NCI-H2227 (cell line): ENCODE measurements around the gene KCNA4.
A peak's percentile ranks its signal among the peaks of the same experiment; 100 is the strongest.
"Not testable (repeated sequence)": the region's sequence is repeated elsewhere in the genome, so short reads cannot be mapped to it uniquely, and the experiment has no call there.

ENCODE experiments used
- DNase-seq: peaks from one replicate; lab custom pipeline; 2025; ENCODE audit not compliant: unreplicated experiment; lab: John Stamatoyannopoulos, UW

The KCNA4 gene

DNA sequence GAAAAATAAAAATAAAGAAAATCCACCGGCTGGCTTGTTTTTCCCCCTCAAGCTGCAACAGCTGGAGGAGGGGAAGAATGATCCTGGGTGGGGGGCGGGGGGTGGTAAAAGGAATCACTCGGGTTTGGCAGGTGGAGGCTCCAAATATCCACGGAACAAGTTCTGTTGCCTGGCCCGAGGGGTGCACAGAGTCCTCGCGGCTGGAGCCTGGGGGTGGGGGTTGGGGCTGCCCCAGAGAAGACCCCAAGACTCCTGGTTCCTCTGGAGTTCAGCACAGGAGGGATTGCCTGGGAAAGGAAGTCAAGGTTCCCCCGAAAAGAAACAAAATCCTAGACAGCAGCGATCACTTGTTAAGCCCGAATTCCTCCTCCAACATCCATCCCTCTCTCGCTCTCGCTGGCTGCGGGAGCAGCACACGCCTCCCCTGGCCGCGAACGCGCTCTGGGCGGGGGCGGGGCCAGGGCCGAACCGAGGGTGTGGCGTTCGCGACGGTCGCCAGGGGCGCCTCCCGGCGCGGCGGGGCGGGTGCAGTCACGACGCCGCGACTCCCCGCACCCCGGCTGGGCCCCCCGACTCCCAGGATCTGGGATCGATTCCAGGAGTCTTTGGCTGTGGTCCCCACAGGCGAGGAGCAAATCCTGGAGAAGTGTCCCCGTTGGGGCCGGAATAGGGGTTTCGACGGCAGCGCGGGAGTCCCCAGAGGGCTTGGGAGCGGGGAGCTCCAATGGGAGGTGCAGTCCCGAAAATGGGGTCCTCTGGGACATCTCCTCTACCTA, at the start of gene KCNA4:
KCNA4 (minus strand) TSS at position 443 of the 776 bp plus-strand sequence. CDS start 4,352 bp downstream, outside the sequence.
- peak; percentile 39 for DNase-seq

DNA sequence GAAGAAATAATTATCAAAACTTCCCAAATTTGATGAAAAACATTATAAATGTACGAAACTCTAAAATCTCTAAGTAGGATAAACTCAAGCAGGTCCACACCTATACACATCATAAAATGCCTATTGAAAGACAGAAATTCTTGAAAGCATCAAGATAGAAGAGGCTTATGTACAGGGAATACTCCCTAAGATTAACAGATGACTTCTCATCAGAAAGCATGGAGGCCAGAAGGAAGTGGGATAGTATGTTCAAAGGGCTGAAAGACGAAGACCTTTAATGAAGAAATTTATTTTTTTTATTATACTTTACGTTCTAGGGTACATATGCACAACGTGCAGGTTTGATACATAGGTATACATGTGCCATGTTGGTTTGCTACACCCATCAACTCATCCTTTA, 45.3 kb upstream of the KCNA4 start:
- DNase-seq = no peak

DNA sequence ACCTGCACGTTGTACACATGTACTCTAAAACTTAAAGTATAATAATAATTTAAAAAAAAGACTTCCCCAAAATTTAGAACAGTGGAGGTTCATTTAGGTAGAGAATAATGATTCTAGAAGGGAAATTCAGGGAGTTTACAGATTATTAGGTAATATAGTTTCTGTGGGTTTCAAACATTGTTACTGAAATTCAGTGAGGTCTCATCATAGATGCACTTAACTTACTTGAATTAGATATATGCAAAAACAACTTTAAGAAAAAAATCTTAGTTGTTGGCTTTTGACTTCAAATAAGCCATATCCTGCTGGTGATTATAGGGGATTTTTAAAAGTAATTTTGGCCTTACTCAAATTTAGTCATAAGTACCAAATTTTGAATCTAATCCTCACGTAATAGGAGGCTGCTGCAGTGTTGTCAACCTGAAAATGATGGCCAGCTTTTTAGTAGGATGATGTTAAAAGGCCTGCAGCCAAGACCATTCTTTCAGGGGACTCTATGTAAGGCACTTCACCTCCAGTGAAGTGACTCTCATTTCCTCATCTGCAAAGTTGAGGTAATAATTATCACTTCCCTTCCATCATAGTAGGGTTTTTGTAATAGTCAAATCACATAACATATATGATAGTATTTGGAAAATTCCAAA, 42.5 kb upstream of the KCNA4 start:
- DNase-seq = no peak

DNA sequence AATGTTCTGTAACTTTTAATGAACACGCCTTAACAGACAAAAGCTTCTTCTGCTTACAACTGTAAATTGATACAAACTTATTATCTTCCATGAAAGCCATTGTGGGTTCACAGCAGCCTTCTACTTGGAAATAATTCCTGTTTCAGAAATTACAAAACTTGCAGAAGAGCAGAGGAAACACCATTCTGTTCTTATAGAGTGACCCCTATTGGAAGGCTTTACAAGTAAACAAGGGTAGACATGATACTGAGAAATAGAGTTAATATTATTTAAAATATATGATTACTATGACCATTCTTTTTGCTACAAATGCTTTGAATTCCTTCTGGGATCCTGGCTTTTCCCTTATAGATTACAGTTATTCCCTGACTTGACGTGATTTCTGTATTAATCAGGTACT, 32.4 kb upstream of the KCNA4 start:
- no peak for DNase-seq

DNA sequence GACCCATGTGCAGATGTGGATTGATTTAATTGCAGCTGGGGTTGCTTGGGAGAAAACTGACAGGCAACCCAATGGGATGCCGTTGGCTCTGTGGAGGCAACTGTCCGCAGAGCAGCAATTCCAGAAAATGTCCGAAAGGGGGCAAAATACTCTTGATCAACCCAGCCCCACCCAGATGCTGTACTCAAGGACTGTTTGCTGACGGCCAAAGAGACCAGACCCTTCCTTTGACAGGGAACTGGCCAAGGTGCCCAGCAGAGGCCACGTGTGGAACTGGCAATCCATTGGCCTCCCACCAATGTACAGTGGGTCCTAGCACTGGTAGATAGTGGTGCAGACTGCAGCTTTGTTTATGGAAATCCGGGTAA, 29.7 kb upstream of the KCNA4 start:
- DNase-seq = no peak

DNA sequence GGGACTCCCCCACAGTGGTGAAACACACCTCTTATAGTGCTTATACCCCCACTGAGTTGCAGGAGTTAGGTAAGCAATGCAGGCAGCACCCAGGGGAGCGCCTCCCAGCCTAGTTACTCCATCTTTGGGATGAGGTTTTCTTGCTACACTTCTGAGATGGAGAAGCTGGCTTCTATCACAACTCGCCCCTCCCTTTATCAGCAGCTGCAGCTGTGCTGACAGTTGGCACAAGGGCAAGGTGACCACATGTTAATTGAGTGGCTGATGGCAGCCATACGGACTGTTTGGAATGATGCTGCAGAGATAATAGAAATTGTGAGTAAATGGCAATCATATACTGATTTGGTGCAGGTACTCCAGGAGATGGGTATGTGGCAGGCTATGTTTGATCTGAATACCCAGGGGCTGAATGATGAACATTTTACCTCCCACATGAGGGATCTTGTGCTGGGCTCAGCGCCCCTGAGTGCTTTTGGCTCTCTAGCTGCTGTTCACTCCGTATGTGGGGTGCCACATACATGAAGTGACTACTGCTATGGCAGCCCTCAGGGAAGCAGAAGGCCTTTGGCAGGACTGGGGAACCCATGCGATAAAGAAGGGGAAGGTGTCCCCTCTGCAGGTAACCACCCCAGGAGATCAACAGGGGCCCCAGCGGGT, 29.2 kb upstream of the KCNA4 start:
- DNase-seq = no peak

DNA sequence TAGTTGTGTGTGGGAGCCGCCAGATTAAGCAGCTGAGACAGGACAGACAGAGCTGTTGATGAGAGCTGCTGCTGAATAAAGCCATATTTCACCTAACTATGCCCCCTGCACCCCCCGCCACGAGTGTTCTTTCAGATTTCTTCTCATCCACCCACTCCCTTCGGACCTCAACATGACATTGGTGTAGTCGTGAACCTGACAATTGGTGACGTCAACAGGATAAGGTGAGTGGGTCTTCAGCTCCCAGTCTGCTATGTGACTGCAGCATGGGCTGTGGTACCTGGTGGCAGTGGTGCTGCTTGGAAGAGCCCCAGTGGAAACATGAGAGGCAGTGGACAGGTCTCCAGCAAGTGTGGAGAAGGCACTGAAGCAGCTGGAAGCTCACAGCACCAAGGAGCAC, 28.3 kb upstream of the KCNA4 start:
- DNase-seq = no peak

DNA sequence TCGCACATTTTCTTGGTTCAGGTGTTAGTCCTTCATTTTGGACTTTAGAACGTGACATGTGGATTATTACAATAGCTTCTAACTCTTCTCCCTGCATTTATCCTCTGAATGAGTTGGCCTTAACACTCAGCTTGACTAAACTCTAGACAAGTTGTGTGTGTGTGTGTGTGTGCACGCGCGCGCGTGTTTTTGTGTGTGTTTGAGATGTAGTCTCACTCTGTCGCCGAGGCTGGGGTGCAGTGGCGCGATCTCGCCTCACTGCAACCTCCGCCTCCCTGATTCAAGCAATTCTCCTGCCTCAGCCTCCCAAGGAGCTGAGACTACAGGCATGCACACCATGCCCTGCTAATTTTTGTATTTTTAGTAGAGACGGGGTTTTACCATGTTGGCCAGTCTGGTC, 24.3 kb upstream of the KCNA4 start:
- no peak for DNase-seq

DNA sequence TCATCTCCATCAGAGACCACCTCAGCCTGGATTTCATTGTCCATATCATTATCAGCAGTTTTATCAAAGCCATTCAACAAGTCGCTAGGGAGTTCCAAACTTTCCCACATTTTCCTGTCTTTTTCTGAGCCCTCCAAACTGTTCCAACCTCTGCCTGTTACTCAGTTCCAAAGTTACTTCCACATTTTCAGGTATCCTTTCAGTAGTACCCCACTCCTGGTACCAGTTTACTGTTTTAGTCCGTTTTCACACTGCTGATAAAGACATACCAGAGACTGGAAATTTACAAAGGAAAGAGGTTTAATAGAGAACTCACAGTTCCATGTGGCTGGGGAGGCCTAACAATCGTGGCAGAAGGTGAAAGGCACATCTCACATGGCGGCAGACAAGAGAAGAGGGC, 17.9 kb upstream of the KCNA4 start:
- DNase-seq = not testable (repeated sequence)

DNA sequence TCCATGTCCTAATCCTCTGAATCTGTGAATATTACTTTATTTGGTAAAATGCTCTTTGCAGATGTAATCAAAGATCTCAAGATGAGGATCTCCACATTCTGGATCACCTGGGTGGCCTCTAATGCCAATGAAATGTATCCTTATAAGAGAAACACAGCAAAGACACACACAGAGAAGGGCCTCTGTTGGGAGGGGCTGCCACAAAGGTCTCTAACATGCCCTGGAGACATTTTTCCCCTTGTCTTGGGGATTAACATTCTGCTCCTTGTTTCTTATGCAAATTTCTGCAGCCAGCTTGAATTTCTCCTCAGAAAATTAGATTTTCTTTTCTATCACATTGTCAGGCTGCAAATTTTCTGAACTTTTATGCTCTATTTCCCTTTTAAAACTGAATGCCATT, 17.3 kb upstream of the KCNA4 start:
- DNase-seq = not testable (repeated sequence)

DNA sequence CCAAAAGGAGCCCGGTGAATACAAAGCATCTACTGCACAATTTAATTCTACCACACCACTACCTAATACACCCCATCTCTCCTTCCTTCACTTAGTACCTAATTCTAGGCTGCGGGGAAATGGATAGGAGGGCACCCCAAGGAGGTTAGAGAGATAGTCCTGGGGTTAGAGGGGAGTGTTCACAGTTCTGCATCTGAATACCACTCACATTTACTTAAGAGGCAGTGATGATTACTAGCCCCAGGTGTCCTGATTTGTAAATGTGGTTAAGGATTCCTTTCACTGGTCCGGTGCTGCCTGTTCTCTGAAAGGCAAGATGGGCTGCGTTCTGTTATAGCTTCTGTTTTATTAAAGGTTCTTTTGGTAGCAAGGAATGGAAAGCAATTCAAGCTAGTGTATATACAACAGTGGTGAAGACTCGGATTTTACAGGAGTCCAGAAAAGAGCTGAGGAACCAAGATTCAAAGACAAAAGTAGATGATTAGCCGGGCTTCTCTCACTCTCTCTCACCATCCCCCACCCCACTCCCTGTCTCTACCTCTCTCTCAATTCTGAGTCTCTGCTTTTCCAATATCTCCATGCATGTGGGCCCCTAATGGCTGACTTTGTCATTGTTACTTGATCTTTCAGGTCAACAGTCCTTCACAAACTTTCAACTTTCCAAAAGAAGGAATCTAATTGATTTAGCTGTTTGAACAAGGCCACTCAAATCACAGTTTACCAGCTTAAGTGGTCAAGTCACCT, 8.7 kb upstream of the KCNA4 start:
- DNase-seq = no peak

DNA sequence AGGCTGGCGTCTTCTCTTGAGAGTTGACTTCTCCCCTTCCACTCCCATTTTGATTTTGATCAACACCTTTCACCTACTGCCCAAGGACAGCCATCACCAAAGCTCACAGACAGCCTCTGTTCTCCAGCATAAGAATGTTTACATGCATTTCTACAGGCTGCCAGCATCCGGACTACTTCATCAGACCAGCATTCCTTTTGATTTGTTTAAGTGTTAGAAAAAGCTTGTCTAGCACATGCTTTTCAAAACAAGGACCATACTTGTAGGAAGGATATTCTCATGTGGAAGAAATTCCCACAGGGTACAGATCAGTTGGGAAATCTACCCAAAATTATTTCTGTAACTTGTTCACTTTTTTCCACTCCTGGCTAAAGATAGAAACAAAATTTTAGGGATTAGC, 6.2 kb upstream of the KCNA4 start:
- DNase-seq = no peak

DNA sequence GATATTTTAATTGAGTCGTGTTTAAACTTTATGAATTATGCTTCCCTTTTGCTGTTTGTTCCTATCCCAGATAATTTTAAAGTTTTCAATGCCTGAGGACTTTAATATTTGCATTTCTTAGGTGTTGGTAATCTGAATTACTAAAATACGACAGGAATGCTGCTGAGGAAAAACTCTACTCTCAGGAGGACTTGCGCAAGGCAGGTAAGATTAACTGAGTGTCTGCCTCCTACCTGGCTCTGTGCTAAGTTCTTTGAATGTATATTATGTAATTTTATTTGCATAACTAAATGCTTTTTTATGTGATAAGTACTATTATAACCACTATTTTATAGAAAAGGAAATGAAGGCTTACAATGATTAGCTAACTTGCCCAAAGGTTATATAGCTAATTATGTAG, 2.7 kb upstream of the KCNA4 start:
- no peak for DNase-seq

DNA sequence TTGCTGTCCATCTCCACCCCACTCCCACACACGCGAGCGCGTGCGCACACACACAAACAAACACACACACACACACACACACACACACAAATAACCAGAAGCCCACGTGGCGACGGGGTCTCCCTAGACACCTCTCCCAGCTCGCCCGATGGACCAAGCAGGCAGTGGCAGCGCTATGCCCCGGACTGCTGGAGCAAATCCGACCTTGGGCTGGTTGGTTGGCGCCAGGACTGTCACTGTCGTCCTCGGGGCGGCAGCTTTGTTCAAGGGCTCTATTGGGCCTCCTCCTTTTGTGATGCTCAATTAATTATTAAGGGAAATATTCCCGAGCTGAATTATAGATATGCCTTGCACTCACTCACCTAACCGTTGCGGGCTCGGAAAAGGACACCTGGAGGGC, 1.7 kb upstream of the KCNA4 start:
- DNase-seq = no peak

DNA sequence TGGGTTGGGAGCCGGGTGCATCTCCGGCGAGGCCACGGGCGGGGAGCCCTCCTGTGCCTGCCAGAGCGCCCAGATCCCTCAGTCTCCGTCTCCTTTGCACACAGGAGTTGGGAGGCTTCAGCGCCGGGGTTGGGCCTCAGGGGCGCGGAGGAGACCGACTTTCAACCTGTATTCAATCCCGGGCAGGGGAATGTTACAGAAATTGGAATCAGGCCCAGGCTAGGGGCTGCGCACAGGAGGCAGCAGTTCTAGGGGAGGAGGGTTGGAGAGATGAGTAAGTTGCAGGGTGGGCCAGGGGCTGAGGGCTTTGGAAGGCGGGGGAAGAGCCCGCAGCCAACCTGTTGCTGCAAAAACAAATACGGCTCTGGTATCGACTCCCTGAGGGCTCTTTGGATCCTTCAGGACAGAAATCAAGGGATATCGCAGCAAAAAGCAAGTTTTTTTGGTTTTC, 640 bp upstream of the KCNA4 start:
- DNase-seq = no peak

DNA sequence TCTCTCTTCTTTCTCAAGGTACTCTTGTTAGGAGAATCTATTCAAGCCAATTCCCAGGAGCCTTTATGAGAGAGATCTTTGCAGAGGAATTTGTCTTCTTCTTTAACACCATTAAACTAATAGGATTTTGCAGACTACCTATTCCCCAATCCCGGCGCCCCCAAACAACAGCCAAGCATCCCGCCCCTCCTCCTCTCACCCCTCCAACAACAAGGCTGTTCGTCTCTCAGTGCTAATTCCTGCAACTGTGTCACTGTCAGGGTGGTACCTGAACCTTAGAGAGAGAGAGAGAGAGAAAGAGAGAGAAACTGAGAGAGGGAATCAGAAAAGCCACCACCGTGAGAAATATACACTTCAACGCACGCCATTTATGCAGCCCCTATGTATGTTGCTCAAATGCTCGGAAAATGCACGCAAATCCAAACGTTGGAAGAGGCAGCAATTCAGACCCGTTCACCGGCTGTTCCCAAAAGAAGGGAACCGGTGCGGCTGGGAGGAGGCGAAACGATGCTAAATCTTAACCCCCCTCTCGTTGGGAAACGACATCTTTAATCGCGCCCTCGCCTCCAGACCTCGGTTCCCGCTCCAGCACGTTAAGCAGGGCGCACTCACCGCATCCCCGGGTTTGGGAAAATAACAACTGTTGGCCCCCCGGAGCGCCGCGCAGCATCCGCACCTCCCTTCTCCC, 961 bp downstream of the KCNA4 start:
- DNase-seq = no peak

DNA sequence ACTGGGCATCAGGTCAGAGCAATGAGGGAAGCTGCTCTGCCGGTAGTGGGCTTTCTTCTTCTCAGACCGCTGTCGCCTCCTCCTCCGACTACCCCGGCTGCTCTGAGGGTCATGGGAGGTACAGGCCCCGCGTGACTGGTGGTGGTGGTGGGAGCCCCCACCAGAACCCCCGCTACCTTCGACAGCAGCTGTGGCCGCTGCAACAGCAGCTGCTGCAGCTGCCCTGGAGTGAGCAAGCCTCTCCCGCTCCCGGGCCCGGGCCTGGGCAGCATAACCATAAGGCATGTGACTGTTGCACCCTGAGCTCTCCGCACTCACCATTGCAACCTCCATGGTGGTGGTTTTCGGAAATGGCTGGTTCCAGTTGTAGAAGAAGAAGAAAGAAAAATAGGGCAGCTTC, 4.5 kb downstream of the KCNA4 start:
- DNase-seq = no peak

DNA sequence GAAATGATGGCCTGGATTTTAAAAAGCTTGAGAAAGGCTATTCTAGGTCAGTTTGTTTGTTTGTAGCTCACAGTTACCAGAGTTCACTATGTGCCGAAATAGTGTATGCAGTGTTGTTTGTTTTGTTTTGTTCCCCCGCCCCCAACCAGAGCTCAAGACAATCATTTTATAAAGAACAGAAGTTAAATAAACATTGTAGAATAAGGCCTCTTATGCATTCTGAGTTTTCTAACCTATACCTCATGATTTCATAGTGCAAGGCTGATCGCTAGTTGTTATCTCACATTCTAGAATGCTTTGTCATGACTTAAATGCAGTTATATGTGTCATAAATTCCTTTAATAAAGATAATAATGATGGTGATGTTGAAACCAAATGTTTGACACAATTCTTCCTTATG, 7.8 kb downstream of the KCNA4 start:
- DNase-seq = no peak

DNA sequence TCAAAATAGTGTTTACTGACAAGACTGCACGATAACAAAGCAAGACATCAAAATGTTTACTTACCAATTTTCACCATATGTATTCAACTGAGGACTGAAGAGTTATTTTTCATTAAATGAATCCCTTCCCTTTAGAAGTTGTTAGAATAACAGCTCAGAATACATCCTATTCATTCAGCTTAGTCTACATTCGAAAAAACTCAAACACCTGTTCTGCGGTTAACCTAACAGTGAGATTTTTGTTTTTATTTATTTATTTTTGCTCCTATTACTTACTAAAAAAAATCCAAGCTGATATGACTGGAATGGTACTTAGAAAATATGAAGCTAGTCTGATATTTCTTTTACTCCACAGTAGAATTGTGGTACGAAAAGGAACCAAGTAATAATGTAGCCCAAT, 10.0 kb downstream of the KCNA4 start:
- DNase-seq = no peak

DNA sequence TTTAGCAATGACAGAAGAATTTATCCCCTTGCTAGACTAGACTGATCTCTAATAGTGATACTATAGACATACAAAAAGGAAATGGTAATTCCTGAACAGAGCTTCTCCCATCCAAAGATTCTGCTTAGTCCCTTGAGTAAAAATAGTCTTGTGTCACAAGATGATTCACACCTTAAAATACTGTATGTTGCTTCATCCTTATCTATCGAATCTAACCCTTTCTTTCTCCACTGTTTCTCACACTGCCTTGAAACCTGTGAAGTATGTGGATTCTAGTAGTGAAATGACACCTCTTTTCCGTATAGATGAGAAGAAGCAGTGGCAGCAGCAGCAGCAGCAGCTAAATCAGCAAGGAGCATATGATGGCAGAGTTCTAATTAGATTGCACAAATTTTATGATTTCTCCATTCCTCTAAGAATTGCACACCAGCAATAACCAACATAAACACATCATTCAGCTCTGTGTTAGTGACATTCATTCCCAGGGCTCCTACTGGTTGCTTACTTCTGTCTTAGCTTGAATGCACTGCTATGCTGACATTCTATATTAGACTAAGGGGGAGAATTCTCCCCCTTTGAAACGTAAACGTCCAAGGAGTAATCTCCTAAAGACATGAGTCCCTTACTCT, 14.6 kb downstream of the KCNA4 start:
- no peak for DNase-seq
